ENCODE measurements around the gene SYNGR4. TPM values are rescaled to one million over a fixed set of nuclear protein-coding genes. Genes with fewer than 3 reads are reported as not detected.

The SYNGR4 gene
- total and polyA plus RNA-seq, 4 donors, result 0.35 to 0.76 TPM; not detected in 2

- Histone ChIP-seq H3K27ac (ENCODE audit: low read depth, low read length) (no peak overlapping the region), H3K4me1 (ENCODE audit: control insufficient read depth, insufficient read depth, low read length) (peaks cover 11% of the 10 kb centered on the region), H3K4me3 (ENCODE audit: low read depth, low read length) (no peak overlapping the region), H3K27me3 (ENCODE audit: control insufficient read depth, insufficient read depth, low read length) (no peaks in the 10 kb centered on the region), H3K36me3 (ENCODE audit: control insufficient read depth, insufficient read depth, low read length) (peaks cover 29% of the 10 kb centered on the region), H3K9me3 (ENCODE audit: control insufficient read depth, insufficient read depth, low read length) (no peaks in the 10 kb centered on the region)
- no peak for DNase-seq (ENCODE audit: low read depth in 4 of 6, low spot score in 6 of 6)
- WGBS (ENCODE audit: insufficient coverage), result 99% methylated on average over 7 of the region's 10 CpGs
Measured at GRCh38 chr19:48341515-48342413, 22.4 kb upstream of the SYNGR4 start.

DNA sequence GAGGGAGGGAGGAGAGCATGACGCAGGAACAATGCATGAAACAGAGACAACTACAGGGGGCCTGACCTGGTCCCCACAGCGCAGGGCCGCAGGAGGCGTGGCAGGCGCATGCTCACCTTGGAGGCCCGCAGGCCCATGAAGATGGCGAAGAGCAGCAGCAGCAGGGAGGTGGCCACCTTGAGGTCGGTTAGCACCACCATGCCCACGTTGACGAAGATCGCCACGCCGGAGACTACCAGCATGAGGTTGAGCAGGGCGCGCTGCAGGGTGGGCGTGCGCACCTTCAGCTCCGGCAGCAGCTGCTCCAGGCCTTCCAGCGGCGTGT lies 21.8 kb upstream of the SYNGR4 start:
- WGBS (ENCODE audit: insufficient coverage), result 88% methylated on average over 20 of the region's 20 CpGs
- no peak overlapping the region for H3K4me3 ChIP-seq (ENCODE audit: low read depth, low read length)
- no peaks in the 10 kb centered on the region for H3K9me3 ChIP-seq (ENCODE audit: control insufficient read depth, insufficient read depth, low read length)
- peaks cover 11% of the 10 kb centered on the region for H3K4me1 ChIP-seq (ENCODE audit: control insufficient read depth, insufficient read depth, low read length)
- DNase-seq (ENCODE audit: low read depth in 4 of 6, low spot score in 6 of 6), result no peak
- H3K36me3 ChIP-seq (ENCODE audit: control insufficient read depth, insufficient read depth, low read length), result peaks cover 29% of the 10 kb centered on the region
- H3K27ac ChIP-seq (ENCODE audit: low read depth, low read length), result no peak overlapping the region
- H3K27me3 ChIP-seq (ENCODE audit: control insufficient read depth, insufficient read depth, low read length), result no peaks in the 10 kb centered on the region

DNA sequence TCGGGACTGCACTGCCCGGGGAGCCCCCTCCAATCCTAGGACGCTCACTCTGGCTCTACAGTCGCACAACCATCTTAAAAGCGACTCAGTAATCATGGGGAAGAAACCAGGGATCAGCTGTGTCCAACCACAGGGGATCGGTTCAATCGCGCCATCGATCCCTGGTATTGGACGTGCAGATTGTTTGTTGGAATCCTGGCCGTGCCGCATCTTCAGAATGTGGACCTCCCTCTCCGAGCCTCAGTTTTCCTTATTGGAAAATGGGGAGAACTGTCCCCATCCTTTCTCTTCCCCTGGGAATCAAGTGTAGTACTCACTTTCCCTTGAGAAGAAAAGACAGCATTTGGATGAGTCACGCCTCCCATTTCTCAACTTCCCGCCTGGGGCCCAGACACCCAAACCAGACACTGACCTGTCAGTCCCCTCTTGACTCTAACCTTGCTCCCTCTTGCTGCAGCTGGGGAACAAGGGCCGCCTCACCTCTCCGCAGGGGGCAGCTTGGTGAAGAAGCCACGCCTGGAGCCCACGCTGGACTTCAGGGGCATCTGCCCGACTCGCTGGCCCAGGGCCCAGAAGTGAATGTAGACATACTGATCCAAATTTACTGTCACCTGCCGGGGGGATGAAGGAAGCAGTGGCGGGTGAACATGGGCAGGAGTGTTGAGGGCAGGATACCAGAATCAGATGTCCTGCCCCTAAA lies 21.2 kb upstream of the SYNGR4 start:
- no peak for DNase-seq (ENCODE audit: low read depth in 4 of 6, low spot score in 6 of 6)
- Histone ChIP-seq H3K4me3 (ENCODE audit: low read depth, low read length) (no peak overlapping the region), H3K4me1 (ENCODE audit: control insufficient read depth, insufficient read depth, low read length) (peaks cover 13% of the 10 kb centered on the region), H3K9me3 (ENCODE audit: control insufficient read depth, insufficient read depth, low read length) (no peaks in the 10 kb centered on the region), H3K27ac (ENCODE audit: low read depth, low read length) (no peak overlapping the region), H3K36me3 (ENCODE audit: control insufficient read depth, insufficient read depth, low read length) (peaks cover 28% of the 10 kb centered on the region), H3K27me3 (ENCODE audit: control insufficient read depth, insufficient read depth, low read length) (no peaks in the 10 kb centered on the region)
- 89% methylated on average over 22 of the region's 23 CpGs for WGBS (ENCODE audit: insufficient coverage)

DNA sequence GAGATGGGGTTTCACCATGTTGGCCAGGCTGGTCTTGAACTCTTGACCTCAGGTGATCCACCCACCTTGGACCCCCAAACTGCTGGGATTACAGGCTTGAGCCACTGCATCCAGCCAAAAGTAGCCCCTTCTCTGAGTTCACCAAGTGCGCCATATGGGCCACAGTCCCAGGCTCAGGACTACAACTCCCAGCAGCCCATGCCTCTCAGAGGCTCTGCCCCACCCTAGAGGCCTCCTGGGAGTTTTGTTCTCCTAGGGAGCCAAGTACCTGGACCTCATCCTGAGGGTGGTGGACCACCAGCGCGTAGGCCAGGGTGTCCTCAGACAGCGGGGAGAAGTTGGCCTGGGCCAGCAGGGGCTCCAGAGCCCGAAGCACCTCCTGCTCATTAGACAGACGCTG lies 19.3 kb upstream of the SYNGR4 start:
- WGBS (ENCODE audit: insufficient coverage), result 87% methylated on average over 6 of the region's 6 CpGs
- Histone ChIP-seq H3K27ac (ENCODE audit: low read depth, low read length) (no peak overlapping the region), H3K36me3 (ENCODE audit: control insufficient read depth, insufficient read depth, low read length) (peaks cover 16% of the 10 kb centered on the region), H3K4me1 (ENCODE audit: control insufficient read depth, insufficient read depth, low read length) (peaks cover 16% of the 10 kb centered on the region), H3K9me3 (ENCODE audit: control insufficient read depth, insufficient read depth, low read length) (no peaks in the 10 kb centered on the region), H3K4me3 (ENCODE audit: low read depth, low read length) (no peak overlapping the region), H3K27me3 (ENCODE audit: control insufficient read depth, insufficient read depth, low read length) (no peaks in the 10 kb centered on the region)
- DNase-seq (ENCODE audit: low read depth in 4 of 6, low spot score in 6 of 6), result no peak

DNA sequence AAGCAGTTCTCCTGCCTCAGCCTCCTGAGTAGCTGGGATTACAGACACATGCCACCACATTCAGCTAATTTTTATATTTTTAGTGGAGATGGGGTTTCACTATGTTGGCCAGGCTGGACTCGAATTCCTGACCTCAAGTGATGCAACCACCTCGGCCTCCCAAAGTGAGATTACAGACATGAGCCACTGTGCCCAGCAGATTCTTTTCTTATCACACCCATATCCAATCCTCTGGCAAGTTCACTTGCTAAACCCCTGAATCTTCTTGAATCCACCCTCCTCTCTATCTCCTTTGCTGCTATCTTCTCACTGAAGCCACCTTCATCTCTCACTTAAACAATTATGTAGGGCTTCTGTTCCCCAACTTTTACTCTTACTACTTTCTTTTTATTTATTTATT lies 18.0 kb upstream of the SYNGR4 start:
- Histone ChIP-seq H3K27me3 (ENCODE audit: control insufficient read depth, insufficient read depth, low read length) (no peaks in the 10 kb centered on the region), H3K9me3 (ENCODE audit: control insufficient read depth, insufficient read depth, low read length) (no peaks in the 10 kb centered on the region), H3K36me3 (ENCODE audit: control insufficient read depth, insufficient read depth, low read length) (peaks cover 13% of the 10 kb centered on the region), H3K4me1 (ENCODE audit: control insufficient read depth, insufficient read depth, low read length) (peaks cover 7% of the 10 kb centered on the region), H3K27ac (ENCODE audit: low read depth, low read length) (no peak overlapping the region), H3K4me3 (ENCODE audit: low read depth, low read length) (no peak overlapping the region)
- whole genome bisulfite sequencing (ENCODE audit: insufficient coverage), result 92% methylated on average over 2 of the region's 2 CpGs
- DNase-seq (ENCODE audit: low read depth in 4 of 6, low spot score in 6 of 6), result no peak

DNA sequence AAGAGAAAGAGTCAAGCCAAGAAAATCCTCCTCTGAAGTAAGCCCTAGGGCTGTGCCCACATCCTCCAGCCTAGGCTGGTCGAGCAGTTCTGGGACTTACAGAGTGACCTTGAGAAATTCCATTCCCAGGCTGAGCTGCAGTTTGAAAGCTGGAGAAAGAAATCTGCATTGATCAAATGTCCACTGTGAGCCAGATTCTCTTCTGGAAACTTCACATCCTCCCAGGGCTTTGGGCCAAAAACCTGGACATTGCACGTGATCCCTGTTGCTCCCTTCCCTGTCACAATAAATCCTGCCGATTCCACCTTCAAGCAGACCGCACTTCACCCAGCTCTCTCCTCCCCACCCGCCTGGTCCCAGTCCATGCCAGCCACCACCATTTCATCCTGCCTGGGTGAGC lies 16.1 kb upstream of the SYNGR4 start:
- Histone ChIP-seq H3K4me3 (ENCODE audit: low read depth, low read length) (no peak overlapping the region), H3K36me3 (ENCODE audit: control insufficient read depth, insufficient read depth, low read length) (peaks cover 6% of the 10 kb centered on the region), H3K9me3 (ENCODE audit: control insufficient read depth, insufficient read depth, low read length) (no peaks in the 10 kb centered on the region), H3K27ac (ENCODE audit: low read depth, low read length) (no peak overlapping the region), H3K27me3 (ENCODE audit: control insufficient read depth, insufficient read depth, low read length) (no peaks in the 10 kb centered on the region), H3K4me1 (ENCODE audit: control insufficient read depth, insufficient read depth, low read length) (peaks cover 6% of the 10 kb centered on the region)
- peak in 1 of 6 donors; percentile 44 for DNase-seq (ENCODE audit: low read depth in 4 of 6, low spot score in 6 of 6)
- 36% methylated on average over 5 of the region's 5 CpGs for WGBS (ENCODE audit: insufficient coverage)

GRCh38 chr19:48348737-48349136 lies 15.4 kb upstream of the SYNGR4 start:
- H3K4me3 ChIP-seq (ENCODE audit: low read depth, low read length), result no peak overlapping the region
- peaks cover 3% of the 10 kb centered on the region for H3K36me3 ChIP-seq (ENCODE audit: control insufficient read depth, insufficient read depth, low read length)
- peaks cover 6% of the 10 kb centered on the region for H3K4me1 ChIP-seq (ENCODE audit: control insufficient read depth, insufficient read depth, low read length)
- WGBS (ENCODE audit: insufficient coverage), result 54% methylated on average over 2 of the region's 7 CpGs
- DNase-seq (ENCODE audit: low read depth in 4 of 6, low spot score in 6 of 6), result no peak
- H3K27me3 ChIP-seq (ENCODE audit: control insufficient read depth, insufficient read depth, low read length), result no peaks in the 10 kb centered on the region
- H3K27ac ChIP-seq (ENCODE audit: low read depth, low read length), result no peak overlapping the region
- H3K9me3 ChIP-seq (ENCODE audit: control insufficient read depth, insufficient read depth, low read length), result no peaks in the 10 kb centered on the region

GRCh38 chr19:48350856-48351255 lies 13.3 kb upstream of the SYNGR4 start:
- WGBS (ENCODE audit: insufficient coverage), result 73% methylated on average over 5 of the region's 5 CpGs
- no peak for DNase-seq (ENCODE audit: low read depth in 4 of 6, low spot score in 6 of 6)
- no peaks in the 10 kb centered on the region for H3K27me3 ChIP-seq (ENCODE audit: control insufficient read depth, insufficient read depth, low read length)

DNA sequence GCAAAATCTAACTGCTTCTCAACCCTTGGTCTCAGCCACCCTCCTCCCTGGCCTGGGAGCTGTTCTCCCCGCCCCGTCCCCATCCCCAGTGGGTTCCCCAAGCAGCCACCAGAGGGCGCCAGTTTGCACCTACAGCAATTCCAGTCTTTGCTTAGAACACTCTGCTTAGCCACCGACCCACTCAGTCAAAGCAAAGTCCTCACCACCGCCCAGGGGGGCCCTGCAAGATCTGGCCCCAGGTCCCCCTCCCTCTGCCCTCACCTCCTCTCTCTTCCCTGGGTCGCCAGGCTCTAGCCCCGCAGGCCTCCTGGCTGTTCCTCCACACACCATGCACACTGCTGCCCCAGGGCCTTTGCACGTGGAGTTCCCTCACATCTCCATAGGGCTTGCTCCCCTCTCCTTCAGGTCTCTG lies 12.8 kb upstream of the SYNGR4 start:
- WGBS (ENCODE audit: insufficient coverage), result 52% methylated on average over 8 of the region's 8 CpGs
- Histone ChIP-seq H3K4me1 (ENCODE audit: control insufficient read depth, insufficient read depth, low read length) (peaks cover 11% of the 10 kb centered on the region), H3K9me3 (ENCODE audit: control insufficient read depth, insufficient read depth, low read length) (no peaks in the 10 kb centered on the region), H3K36me3 (ENCODE audit: control insufficient read depth, insufficient read depth, low read length) (no peaks in the 10 kb centered on the region), H3K27ac (ENCODE audit: low read depth, low read length) (no peak overlapping the region), H3K27me3 (ENCODE audit: control insufficient read depth, insufficient read depth, low read length) (no peaks in the 10 kb centered on the region), H3K4me3 (ENCODE audit: low read depth, low read length) (no peak overlapping the region)
- DNase-seq (ENCODE audit: low read depth in 4 of 6, low spot score in 6 of 6), result peak in 2 of 6 donors; percentile 41 to 54

More at GRCh38 chr19:48350856-48351255, 13.3 kb upstream of the SYNGR4 start:
- H3K9me3 ChIP-seq (ENCODE audit: control insufficient read depth, insufficient read depth, low read length), result no peaks in the 10 kb centered on the region
- H3K36me3 ChIP-seq (ENCODE audit: control insufficient read depth, insufficient read depth, low read length), result no peaks in the 10 kb centered on the region
- H3K4me3 ChIP-seq (ENCODE audit: low read depth, low read length), result no peak overlapping the region
- H3K27ac ChIP-seq (ENCODE audit: low read depth, low read length), result no peak overlapping the region
- peaks cover 11% of the 10 kb centered on the region for H3K4me1 ChIP-seq (ENCODE audit: control insufficient read depth, insufficient read depth, low read length)

- WGBS (ENCODE audit: insufficient coverage), result 93% methylated on average over 5 of the region's 5 CpGs
- Histone ChIP-seq H3K27ac (ENCODE audit: low read depth, low read length) (no peak overlapping the region), H3K27me3 (ENCODE audit: control insufficient read depth, insufficient read depth, low read length) (no peaks in the 10 kb centered on the region), H3K4me3 (ENCODE audit: low read depth, low read length) (no peak overlapping the region), H3K36me3 (ENCODE audit: control insufficient read depth, insufficient read depth, low read length) (no peaks in the 10 kb centered on the region), H3K9me3 (ENCODE audit: control insufficient read depth, insufficient read depth, low read length) (no peaks in the 10 kb centered on the region), H3K4me1 (ENCODE audit: control insufficient read depth, insufficient read depth, low read length) (peaks cover 5% of the 10 kb centered on the region)
- DNase-seq (ENCODE audit: low read depth in 4 of 6, low spot score in 6 of 6), result no peak
Measured at GRCh38 chr19:48353677-48354076, 10.5 kb upstream of the SYNGR4 start.

All from spinal cord (tissue), 10 donors.